Right lobe of liver (tissue), 4 donors: ENCODE results near the gene RHEBL1.
A peak's percentile ranks its signal among the peaks of the same experiment; 100 is the strongest.

ENCODE experiments used
- CTCF ChIP-seq, 4 donors: fragments of 200-600 bp in 3 of 4; fragments of 450-650 bp in 1 of 4; IDR thresholded peaks; one replicate each; pipeline versions ENCODE4 v1.5.1 to v1.8.0; 2016 to 2022; ENCODE audit warnings: antibody characterized with exemption in 4 of 4, mild to moderate bottlenecking in 2 of 4
- POLR2A ChIP-seq: fragments of 450-650 bp; IDR thresholded peaks from one replicate; pipeline ENCODE4 v1.6.1; 2017; ENCODE audit warnings: antibody characterized with exemption, mild to moderate bottlenecking
- donor health status: DM: no; HTN: no; CAD: no.
- donor health status: DM: no; HTN: no; CAD: no.
- donor health status: DM: no; HTN: yes; CAD: no.

- peak; percentile 73 to 91 (median 88) for TF ChIP-seq CTCF (IDR thresholded peaks at IDR 0.05)
- TF ChIP-seq POLR2A = no peak
These were observed 18.6 kb upstream of the RHEBL1 start for GRCh38 chr12:49088150-49088931.
